T1000 (cell line): Measurements from ENCODE around the gene PEAK3.

Experiments
- DNase-seq: peaks from one replicate; lab custom pipeline; 2025; ENCODE audit warnings: mixed read lengths; lab: John Stamatoyannopoulos, UW

The PEAK3 gene

GRCh38 chr19:2270423-2271233 is 11.3 kb downstream of the PEAK3 start:
- peak; percentile 79 for DNase-seq

GRCh38 chr19:2270157-2270422 is 11.9 kb downstream of the PEAK3 start:
- DNase-seq = no peak

- DNase-seq = peak; percentile 99
Measured at GRCh38 chr19:2269244-2270156, 12.5 kb downstream of the PEAK3 start.

- no peak for DNase-seq
Measured at GRCh38 chr19:2268861-2269243, 13.1 kb downstream of the PEAK3 start.

- no peak for DNase-seq
Measured at GRCh38 chr19:2268480-2268830, 13.5 kb downstream of the PEAK3 start.

GRCh38 chr19:2266183-2266993 is 15.6 kb downstream of the PEAK3 start:
- DNase-seq = no peak

GRCh38 chr19:2261438-2262172 is 20.4 kb downstream of the PEAK3 start:
- no peak for DNase-seq

- no peak for DNase-seq
Measured at GRCh38 chr19:2260341-2260805, 21.6 kb downstream of the PEAK3 start.

- no peak for DNase-seq
Measured at GRCh38 chr19:2259336-2259735, 22.6 kb downstream of the PEAK3 start.

- no peak for DNase-seq
Measured at GRCh38 chr19:2255982-2256685, 25.8 kb downstream of the PEAK3 start, which contains the start of gene JSRP1. TSS of gene JSRP1 (minus strand) at chr19:2256417. CDS start at chr19:2255314, 1,103 bp downstream.

- no peak for DNase-seq
Measured at GRCh38 chr19:2255112-2255845, 26.7 kb downstream of the PEAK3 start.

- DNase-seq = no peak
Measured at GRCh38 chr19:2254064-2254872, 27.7 kb downstream of the PEAK3 start.

- DNase-seq = no peak
Measured at GRCh38 chr19:2253106-2254063, 28.6 kb downstream of the PEAK3 start.

GRCh38 chr19:2252797-2253105 is 29.2 kb downstream of the PEAK3 start:
- DNase-seq = no peak

- no peak for DNase-seq
Measured at GRCh38 chr19:2252055-2252796, 29.7 kb downstream of the PEAK3 start.

- no peak for DNase-seq
Measured at GRCh38 chr19:2251106-2252054, 30.6 kb downstream of the PEAK3 start.

GRCh38 chr19:2250766-2251105 is 31.2 kb downstream of the PEAK3 start:
- DNase-seq = no peak
